ENCODE results near the gene GNG12.
A peak's percentile ranks its signal among the peaks of the same experiment; 100 is the strongest.

GNG12 gene

DNA sequence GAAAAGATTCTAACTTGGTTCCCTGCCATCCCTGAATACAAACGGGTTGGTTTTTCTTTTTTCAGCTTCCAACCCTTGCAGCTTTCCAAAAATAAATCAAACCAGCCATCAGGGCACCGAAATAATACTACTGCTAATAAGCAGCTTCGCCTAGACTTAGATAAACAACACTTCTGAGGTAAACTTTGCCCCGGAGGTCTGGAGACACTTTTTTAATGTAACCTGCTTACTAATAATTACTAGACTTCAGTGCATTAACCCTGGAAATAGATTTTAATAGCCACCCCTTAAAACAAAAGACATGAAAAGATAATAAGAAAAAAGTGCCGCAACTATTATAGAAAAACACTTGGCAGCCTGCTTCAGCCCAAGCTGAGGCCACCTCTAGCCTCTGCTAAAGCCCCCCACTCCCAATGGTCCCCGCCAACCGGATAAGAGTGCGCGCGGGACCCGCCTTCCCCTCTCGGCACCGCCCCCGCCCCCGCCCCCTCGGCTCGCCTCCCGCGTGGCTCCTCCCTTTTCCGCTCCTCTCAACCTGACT, 148.7 kb downstream of the GNG12 start:
- peak overlapping the region; percentile 55 for H2AFZ ChIP-seq (ENCODE audit: low read length, unreplicated experiment)
- H3K4me3 ChIP-seq (ENCODE audit: low read depth, low read length) = peak overlapping the region; percentile 82
- peak overlapping the region; percentile 85 for H3K27ac ChIP-seq (ENCODE audit: low read depth, low read length)
- no peaks in the 10 kb centered on the region for H3K27me3 ChIP-seq (ENCODE audit: insufficient read depth, low read length)
- H3K4me1 ChIP-seq (ENCODE audit: control insufficient read depth, insufficient read depth, low read length, unreplicated experiment) = peaks cover 45% of the 10 kb centered on the region
- peaks cover 16% of the 10 kb centered on the region for H3K36me3 ChIP-seq (ENCODE audit: insufficient read depth, low read length)
- H3K79me2 ChIP-seq (ENCODE audit: control insufficient read depth, insufficient read depth, low read length, unreplicated experiment) = peaks cover 20% of the 10 kb centered on the region

DNA sequence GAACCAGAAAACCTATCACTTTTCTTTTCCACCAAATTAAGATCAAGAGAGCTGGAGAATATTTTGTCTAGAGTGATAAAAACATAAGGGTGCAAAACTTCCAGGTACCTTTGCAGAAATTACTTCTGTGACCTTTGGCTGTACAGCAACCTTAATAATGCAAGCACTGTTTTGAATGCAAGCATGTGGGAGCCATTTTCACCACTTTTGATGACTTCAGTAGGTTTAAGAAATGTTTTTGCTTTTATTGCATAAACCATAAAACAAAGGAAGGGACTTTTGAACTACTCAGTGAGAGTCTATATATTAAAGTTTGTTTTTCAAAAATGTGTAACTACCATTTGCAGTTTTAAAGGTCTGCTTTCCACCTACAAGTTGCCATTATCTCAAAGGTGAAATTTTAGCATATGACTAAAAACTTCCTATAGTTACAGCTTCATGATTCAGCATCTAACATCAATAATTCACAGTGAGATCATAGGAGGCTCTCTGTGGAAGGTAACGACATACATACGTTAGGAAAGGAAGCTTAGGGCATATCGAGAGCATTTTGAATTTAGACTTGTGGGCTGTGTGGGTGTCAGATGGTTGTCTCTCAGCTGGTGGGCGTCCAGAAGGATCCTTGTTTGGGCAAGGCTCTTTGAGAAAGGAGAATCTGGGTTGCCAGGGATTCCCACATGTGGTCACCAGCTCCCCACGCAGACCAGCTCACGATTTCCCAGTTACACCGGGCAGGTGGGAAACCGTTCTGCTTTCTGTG, 149.3 kb downstream of the GNG12 start:
- peak overlapping the region; percentile 82 for H3K4me3 ChIP-seq (ENCODE audit: low read depth, low read length)
- peak overlapping the region; percentile 55 for H2AFZ ChIP-seq (ENCODE audit: low read length, unreplicated experiment)
- H3K27me3 ChIP-seq (ENCODE audit: insufficient read depth, low read length) = no peaks in the 10 kb centered on the region
- H3K4me1 ChIP-seq (ENCODE audit: control insufficient read depth, insufficient read depth, low read length, unreplicated experiment) = peaks cover 41% of the 10 kb centered on the region
- H3K79me2 ChIP-seq (ENCODE audit: control insufficient read depth, insufficient read depth, low read length, unreplicated experiment) = peaks cover 20% of the 10 kb centered on the region
- peaks cover 16% of the 10 kb centered on the region for H3K36me3 ChIP-seq (ENCODE audit: insufficient read depth, low read length)
- peak overlapping the region; percentile 85 for H3K27ac ChIP-seq (ENCODE audit: low read depth, low read length)

DNA sequence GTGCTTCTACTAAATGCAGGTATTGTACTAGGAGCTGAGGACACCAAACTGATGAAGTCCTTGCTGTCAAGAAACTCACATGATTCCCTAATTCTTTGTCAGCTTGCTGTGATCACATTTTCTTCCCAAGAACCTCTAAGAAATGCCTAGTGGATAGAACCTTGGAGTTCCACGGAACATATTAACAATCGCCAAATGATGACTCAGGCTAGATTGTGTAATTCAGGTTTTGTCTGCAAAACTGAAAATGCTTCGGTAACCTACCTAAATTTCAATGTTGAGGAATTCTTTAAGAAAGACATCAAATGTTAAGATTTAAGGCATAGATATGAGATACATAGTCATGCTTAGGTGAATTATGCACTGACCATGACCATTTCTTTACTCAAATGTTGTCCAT, 150.0 kb downstream of the GNG12 start:
- peak overlapping the region; percentile 82 for H3K4me3 ChIP-seq (ENCODE audit: low read depth, low read length)
- H3K36me3 ChIP-seq (ENCODE audit: insufficient read depth, low read length) = peaks cover 11% of the 10 kb centered on the region
- peaks cover 20% of the 10 kb centered on the region for H3K79me2 ChIP-seq (ENCODE audit: control insufficient read depth, insufficient read depth, low read length, unreplicated experiment)
- H3K27me3 ChIP-seq (ENCODE audit: insufficient read depth, low read length) = no peaks in the 10 kb centered on the region
- H3K4me1 ChIP-seq (ENCODE audit: control insufficient read depth, insufficient read depth, low read length, unreplicated experiment) = peaks cover 35% of the 10 kb centered on the region
- H2AFZ ChIP-seq (ENCODE audit: low read length, unreplicated experiment) = no peak overlapping the region
- peak overlapping the region; percentile 85 for H3K27ac ChIP-seq (ENCODE audit: low read depth, low read length)

DNA sequence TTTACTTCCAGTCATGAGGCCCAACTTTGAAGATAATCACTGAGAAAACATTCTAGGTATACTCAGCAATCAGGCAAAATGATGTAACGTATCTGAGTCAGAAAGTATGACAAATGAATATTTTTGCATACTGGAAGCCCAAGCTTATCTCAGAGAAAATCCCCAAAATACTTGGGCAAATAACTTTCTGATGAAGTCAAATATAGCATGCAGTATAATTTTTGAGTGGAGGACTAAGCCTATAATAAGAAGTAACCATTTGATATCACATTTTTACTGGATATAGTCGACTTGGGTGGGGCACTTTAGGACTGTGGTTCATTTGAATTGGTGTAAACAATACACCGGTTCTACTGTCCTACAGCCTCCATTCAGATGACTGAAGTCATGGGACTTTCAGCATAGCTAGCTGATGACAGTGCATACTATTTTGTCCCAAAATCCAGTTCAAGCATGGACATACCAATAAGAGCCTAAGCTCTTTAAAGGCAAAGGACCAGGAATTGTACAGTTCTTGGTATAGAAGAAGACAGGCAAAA, 150.5 kb downstream of the GNG12 start:
- no peak overlapping the region for H2AFZ ChIP-seq (ENCODE audit: low read length, unreplicated experiment)
- H3K27me3 ChIP-seq (ENCODE audit: insufficient read depth, low read length) = no peaks in the 10 kb centered on the region
- H3K79me2 ChIP-seq (ENCODE audit: control insufficient read depth, insufficient read depth, low read length, unreplicated experiment) = peaks cover 20% of the 10 kb centered on the region
- H3K27ac ChIP-seq (ENCODE audit: low read depth, low read length) = peak overlapping the region; percentile 85
- H3K4me3 ChIP-seq (ENCODE audit: low read depth, low read length) = peak overlapping the region; percentile 82
- peaks cover 6% of the 10 kb centered on the region for H3K36me3 ChIP-seq (ENCODE audit: insufficient read depth, low read length)
- H3K4me1 ChIP-seq (ENCODE audit: control insufficient read depth, insufficient read depth, low read length, unreplicated experiment) = peaks cover 33% of the 10 kb centered on the region

DNA sequence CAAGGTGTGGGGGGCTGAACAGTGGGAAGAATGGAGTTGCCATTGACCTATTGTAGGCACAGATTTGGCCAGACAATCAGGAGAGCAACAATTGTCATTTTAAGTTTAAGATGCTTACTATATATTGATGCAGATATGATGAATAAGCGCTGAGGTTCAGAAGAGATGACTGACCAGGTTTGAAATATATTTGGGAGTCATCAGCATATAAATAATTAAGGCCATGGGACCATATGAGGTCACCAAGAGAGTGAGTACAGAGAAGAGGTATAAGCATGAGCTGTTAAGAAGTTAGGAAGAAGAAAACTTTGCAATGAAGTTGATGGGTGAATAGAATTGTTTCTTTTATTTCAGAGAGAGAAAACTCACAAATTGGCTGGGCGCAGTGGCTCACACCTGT, 152.8 kb downstream of the GNG12 start:
- Histone ChIP-seq H3K36me3 (ENCODE audit: insufficient read depth, low read length) (no peaks in the 10 kb centered on the region), H3K27me3 (ENCODE audit: insufficient read depth, low read length) (no peaks in the 10 kb centered on the region), H3K4me3 (ENCODE audit: low read depth, low read length) (no peak overlapping the region), H3K27ac (ENCODE audit: low read depth, low read length) (no peak overlapping the region), H2AFZ (ENCODE audit: low read length, unreplicated experiment) (no peak overlapping the region), H3K4me1 (ENCODE audit: control insufficient read depth, insufficient read depth, low read length, unreplicated experiment) (peaks cover 33% of the 10 kb centered on the region), H3K79me2 (ENCODE audit: control insufficient read depth, insufficient read depth, low read length, unreplicated experiment) (peaks cover 2% of the 10 kb centered on the region)

DNA sequence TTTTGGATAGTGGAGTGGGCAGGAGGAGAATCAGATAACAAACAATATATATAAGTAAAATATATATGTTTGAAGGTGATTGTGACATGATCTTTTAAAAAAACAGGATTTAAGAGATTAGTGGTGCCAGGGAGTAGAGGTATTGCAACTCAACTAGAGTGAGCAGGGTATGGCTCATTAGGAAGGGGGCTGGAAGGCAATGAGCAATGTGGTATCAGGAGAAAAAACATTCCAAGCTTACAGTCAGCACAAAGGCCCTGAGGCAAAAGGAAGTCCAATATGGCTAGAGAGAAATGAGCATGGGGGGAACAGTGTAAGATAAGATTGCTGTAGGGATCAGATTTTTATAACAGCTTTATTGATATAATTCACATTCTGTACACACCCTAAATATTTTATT, 153.6 kb downstream of the GNG12 start:
- peaks cover 38% of the 10 kb centered on the region for H3K4me1 ChIP-seq (ENCODE audit: control insufficient read depth, insufficient read depth, low read length, unreplicated experiment)
- no peak overlapping the region for H3K27ac ChIP-seq (ENCODE audit: low read depth, low read length)
- no peaks in the 10 kb centered on the region for H3K27me3 ChIP-seq (ENCODE audit: insufficient read depth, low read length)

DNA sequence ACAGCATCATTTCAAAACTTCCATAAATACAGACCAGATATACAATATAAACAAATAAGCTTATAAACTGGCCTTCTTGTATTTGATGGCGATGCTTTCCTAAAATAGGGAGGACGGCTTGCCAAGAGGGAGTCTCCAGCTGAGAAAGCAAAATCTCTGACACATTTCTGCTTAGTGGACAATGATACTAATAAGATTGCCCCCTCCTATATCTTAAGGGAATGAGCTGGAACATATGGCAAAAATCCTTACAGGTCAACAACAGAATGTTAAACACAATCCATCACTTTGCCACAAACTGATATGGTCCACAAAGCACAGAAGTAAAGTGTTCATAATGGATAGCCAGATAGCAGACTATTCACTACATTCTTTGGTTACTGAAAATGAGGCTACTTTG, 155.3 kb downstream of the GNG12 start:
- H3K4me1 ChIP-seq (ENCODE audit: control insufficient read depth, insufficient read depth, low read length, unreplicated experiment) = peaks cover 27% of the 10 kb centered on the region
- H3K4me3 ChIP-seq (ENCODE audit: low read depth, low read length) = no peak overlapping the region
- no peaks in the 10 kb centered on the region for H3K27me3 ChIP-seq (ENCODE audit: insufficient read depth, low read length)
- no peak overlapping the region for H3K27ac ChIP-seq (ENCODE audit: low read depth, low read length)
- H3K36me3 ChIP-seq (ENCODE audit: insufficient read depth, low read length) = no peaks in the 10 kb centered on the region
- no peak overlapping the region for H2AFZ ChIP-seq (ENCODE audit: low read length, unreplicated experiment)
- no peaks in the 10 kb centered on the region for H3K79me2 ChIP-seq (ENCODE audit: control insufficient read depth, insufficient read depth, low read length, unreplicated experiment)

More for the DNA sequence above, 153.6 kb downstream of the GNG12 start:
- H3K36me3 ChIP-seq (ENCODE audit: insufficient read depth, low read length) = no peaks in the 10 kb centered on the region
- no peak overlapping the region for H2AFZ ChIP-seq (ENCODE audit: low read length, unreplicated experiment)
- no peak overlapping the region for H3K4me3 ChIP-seq (ENCODE audit: low read depth, low read length)
- H3K79me2 ChIP-seq (ENCODE audit: control insufficient read depth, insufficient read depth, low read length, unreplicated experiment) = no peaks in the 10 kb centered on the region

DNA sequence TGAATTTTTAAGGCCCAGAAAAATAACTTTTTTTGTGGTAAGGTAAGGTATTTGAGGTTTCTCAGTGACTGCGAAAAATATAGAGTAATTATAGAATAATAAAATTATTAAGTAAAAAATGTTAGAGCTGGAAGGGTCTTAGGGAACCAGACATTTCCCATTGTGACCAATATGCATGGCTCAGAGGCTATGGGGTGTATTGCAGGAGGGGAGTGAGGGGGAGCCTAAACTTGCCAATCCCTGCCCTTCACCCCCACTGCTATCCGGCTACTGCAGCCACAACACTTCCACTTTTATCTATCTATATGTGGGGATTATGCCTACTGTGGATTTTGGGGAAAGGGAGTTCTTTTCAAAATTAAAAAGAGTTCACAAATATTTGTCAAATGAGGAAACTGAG, 155.9 kb downstream of the GNG12 start:
- H3K4me1 ChIP-seq (ENCODE audit: control insufficient read depth, insufficient read depth, low read length, unreplicated experiment) = peaks cover 24% of the 10 kb centered on the region
- no peak overlapping the region for H3K27ac ChIP-seq (ENCODE audit: low read depth, low read length)
- no peak overlapping the region for H2AFZ ChIP-seq (ENCODE audit: low read length, unreplicated experiment)
- H3K27me3 ChIP-seq (ENCODE audit: insufficient read depth, low read length) = no peaks in the 10 kb centered on the region
- H3K79me2 ChIP-seq (ENCODE audit: control insufficient read depth, insufficient read depth, low read length, unreplicated experiment) = no peaks in the 10 kb centered on the region
- H3K36me3 ChIP-seq (ENCODE audit: insufficient read depth, low read length) = no peaks in the 10 kb centered on the region
- H3K4me3 ChIP-seq (ENCODE audit: low read depth, low read length) = no peak overlapping the region

DNA sequence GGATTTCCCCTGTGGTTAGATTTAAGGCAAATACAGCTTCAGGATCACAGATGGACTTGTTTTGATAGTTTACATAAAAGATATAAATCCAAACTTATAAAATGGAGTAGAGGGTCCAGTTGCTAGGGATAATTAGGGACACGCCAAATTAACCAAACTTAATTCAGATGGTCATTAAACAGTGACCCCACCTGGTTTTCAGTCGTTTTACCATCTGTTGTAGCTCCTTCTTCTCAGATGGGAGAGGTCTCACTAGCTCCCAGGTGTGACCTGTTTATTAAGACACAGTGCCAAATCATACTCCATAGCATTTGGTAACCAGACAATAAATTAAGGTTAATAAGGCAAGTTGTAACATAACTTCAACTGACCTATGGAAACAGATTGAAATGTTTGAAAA, 156.3 kb downstream of the GNG12 start:
- Histone ChIP-seq H3K4me1 (ENCODE audit: control insufficient read depth, insufficient read depth, low read length, unreplicated experiment) (peaks cover 20% of the 10 kb centered on the region), H3K27me3 (ENCODE audit: insufficient read depth, low read length) (no peaks in the 10 kb centered on the region), H3K4me3 (ENCODE audit: low read depth, low read length) (no peak overlapping the region), H2AFZ (ENCODE audit: low read length, unreplicated experiment) (no peak overlapping the region), H3K27ac (ENCODE audit: low read depth, low read length) (no peak overlapping the region), H3K79me2 (ENCODE audit: control insufficient read depth, insufficient read depth, low read length, unreplicated experiment) (no peaks in the 10 kb centered on the region), H3K36me3 (ENCODE audit: insufficient read depth, low read length) (no peaks in the 10 kb centered on the region)

DNA sequence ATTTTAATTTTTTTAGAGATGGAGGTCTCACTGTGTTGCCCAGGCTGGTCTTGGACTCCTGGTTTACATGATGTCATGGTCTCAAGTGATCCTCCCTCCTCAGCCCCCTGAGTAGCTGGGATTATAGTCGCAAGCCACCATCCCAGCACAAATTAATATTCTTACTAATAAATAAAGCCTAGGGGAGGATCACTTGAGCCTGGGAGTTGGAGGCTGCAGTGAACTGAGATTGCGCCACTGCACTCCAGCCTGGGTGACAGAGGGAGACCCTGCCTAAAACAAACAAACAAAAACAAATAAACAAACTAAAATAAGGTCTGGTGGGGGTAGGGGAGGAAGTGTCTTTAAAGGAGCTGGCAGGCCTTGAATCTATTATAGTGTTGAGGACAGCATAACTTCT, 157.0 kb downstream of the GNG12 start:
- Histone ChIP-seq H3K79me2 (ENCODE audit: control insufficient read depth, insufficient read depth, low read length, unreplicated experiment) (no peaks in the 10 kb centered on the region), H3K36me3 (ENCODE audit: insufficient read depth, low read length) (no peaks in the 10 kb centered on the region), H3K27ac (ENCODE audit: low read depth, low read length) (no peak overlapping the region), H2AFZ (ENCODE audit: low read length, unreplicated experiment) (no peak overlapping the region), H3K4me1 (ENCODE audit: control insufficient read depth, insufficient read depth, low read length, unreplicated experiment) (peaks cover 18% of the 10 kb centered on the region), H3K27me3 (ENCODE audit: insufficient read depth, low read length) (no peaks in the 10 kb centered on the region), H3K4me3 (ENCODE audit: low read depth, low read length) (no peak overlapping the region)

DNA sequence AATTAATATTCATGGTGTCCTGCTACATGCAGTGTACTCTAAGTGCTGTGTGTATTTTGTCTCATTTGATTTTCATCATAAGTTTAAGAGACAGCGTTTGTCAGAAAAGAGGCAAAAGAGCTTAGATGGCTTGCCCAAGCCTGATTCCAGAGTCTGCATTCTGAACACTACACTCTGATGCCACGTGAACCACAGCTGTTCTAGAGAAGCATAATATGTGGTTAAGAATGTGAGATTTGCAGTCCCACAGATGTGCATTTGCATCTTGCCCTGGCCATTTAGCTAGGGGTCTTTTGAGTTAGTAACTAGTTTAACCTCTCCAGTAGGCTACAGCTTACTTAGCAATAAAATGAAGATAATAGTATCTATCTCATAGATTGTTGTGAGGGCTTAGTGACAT, 157.5 kb downstream of the GNG12 start:
- H3K4me1 ChIP-seq (ENCODE audit: control insufficient read depth, insufficient read depth, low read length, unreplicated experiment) = peaks cover 18% of the 10 kb centered on the region
- H3K79me2 ChIP-seq (ENCODE audit: control insufficient read depth, insufficient read depth, low read length, unreplicated experiment) = no peaks in the 10 kb centered on the region
- H2AFZ ChIP-seq (ENCODE audit: low read length, unreplicated experiment) = no peak overlapping the region
- no peak overlapping the region for H3K4me3 ChIP-seq (ENCODE audit: low read depth, low read length)
- no peaks in the 10 kb centered on the region for H3K27me3 ChIP-seq (ENCODE audit: insufficient read depth, low read length)
- H3K36me3 ChIP-seq (ENCODE audit: insufficient read depth, low read length) = no peaks in the 10 kb centered on the region
- H3K27ac ChIP-seq (ENCODE audit: low read depth, low read length) = no peak overlapping the region

Measured in ACC112 (cell line).